A673 (cell line): ENCODE results near the gene PRR23E.

ENCODE experiments used
- CTCF ChIP-seq: fragments of 300-800, 200-600 bp; sonication (generic); conservative IDR thresholded peaks from 2 replicates; pipeline ENCODE4 v1.5.1; 2017; ENCODE audit warnings: low read depth, mild to moderate bottlenecking, antibody characterized with exemption, low read length, moderate library complexity, mixed read lengths
- EZH2 ChIP-seq: fragments of 200-600 bp; sonication (generic); IDR thresholded peaks from 2 replicates; pipeline ENCODE4 v1.6.1; 2017; ENCODE audit warnings: borderline replicate concordance, low read depth, mild to moderate bottlenecking, mixed read lengths, antibody characterized with exemption, low read length; ENCODE audit not compliant: poor library complexity, severe bottlenecking

- TF ChIP-seq CTCF (no peak), EZH2 (no peak)
Measured at GRCh38 chr3:127156338-127157050, 36.4 kb upstream of the PRR23E start.
